Measurements from ENCODE around the gene SRP68.
"Not testable (repeated sequence)": the region's sequence is repeated elsewhere in the genome, so short reads cannot be mapped to it uniquely, and the experiment has no call there.

Gene SRP68

DNA sequence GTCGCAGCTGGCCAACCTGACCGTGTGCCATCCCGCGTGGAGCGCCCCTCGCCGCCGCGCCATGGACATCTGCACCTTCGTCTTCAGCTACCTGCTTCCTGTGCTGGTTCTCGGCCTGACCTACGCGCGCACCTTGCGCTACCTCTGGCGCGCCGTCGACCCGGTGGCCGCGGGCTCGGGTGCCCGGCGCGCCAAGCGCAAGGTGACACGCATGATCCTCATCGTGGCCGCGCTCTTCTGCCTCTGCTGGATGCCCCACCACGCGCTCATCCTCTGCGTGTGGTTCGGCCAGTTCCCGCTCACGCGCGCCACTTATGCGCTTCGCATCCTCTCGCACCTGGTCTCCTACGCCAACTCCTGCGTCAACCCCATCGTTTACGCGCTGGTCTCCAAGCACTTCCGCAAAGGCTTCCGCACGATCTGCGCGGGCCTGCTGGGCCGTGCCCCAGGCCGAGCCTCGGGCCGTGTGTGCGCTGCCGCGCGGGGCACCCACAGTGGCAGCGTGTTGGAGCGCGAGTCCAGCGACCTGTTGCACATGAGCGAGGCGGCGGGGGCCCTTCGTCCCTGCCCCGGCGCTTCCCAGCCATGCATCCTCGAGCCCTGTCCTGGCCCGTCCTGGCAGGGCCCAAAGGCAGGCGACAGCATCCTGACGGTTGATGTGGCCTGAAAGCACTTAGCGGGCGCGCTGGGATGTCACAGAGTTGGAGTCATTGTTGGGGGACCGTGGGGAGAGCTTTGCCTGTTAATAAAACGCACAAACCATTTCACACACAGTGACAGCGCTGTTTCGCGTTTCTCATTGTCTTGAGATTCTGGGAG, 4.7 kb upstream of the SRP68 start:
- peak in 1 of 2 experiments; percentile 40 for DNase-seq

DNA sequence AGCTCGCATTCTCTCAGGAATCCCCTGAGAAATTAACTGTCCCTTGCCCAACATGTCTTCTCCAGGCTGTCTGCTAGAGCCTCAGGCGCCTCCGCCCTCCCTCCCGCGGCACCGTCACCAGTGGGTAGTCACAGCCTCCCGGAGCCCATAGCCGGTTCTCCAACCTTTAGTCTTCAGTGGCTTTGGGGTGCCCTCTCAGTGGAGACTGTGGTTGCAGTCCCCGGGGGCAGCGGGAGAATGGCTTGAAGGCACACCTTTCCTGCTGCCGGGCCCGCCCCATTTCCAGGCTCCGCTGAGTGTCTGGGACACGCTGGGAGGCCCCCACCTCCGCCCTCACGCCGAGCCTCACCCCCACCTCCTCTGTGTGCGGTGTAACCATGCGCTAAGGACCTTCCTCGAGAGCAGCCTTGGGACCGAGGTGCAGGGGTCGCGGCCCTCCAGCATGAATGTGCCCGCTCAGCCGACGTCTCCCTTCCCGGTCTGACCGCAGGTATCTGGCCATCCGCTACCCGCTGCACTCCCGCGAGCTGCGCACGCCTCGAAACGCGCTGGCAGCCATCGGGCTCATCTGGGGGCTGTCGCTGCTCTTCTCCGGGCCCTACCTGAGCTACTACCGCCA, 3.9 kb upstream of the SRP68 start:
- DNase-seq: peak in 1 of 2 experiments; percentile 37

- peak in 1 of 2 experiments; percentile 51 for DNase-seq
Measured at GRCh38 chr17:76075364-76076145, 3.2 kb upstream of the SRP68 start.

DNA sequence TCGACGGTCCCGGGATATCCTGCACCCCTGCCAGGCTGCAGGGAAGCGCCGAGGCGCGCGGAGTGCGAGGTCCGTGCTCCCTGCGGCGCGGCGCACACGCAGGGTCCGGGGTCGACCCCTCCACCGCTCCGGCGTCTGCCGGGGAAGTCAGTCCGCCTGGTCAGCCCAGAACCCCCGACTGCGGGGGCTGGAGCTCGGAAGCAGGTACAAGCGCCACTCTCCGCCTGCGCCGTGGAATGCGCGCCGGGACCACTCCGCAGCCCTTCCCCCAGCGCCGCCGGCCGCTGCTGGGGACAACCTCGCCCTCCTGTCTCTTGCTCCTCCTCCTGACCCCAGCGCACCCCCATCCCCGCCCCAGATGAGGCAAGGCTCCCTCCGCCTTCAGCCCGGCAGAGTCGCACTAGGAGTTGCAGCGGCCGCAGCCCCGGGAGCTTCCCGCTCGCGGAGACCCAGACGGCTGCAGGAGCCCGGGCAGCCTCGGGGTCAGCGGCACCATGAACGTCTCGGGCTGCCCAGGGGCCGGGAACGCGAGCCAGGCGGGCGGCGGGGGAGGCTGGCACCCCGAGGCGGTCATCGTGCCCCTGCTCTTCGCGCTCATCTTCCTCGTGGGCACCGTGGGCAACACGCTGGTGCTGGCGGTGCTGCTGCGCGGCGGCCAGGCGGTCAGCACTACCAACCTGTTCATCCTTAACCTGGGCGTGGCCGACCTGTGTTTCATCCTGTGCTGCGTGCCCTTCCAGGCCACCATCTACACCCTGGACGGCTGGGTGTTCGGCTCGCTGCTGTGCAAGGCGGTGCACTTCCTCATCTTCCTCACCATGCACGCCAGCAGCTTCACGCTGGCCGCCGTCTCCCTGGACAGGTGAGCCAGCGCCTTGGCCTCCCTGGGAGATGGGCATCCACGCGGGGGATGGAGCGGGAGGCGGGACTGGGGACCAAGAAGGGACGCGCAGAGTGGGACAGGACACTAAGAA, 2.4 kb upstream of the SRP68 start, which contains the start of gene GALR2:
GALR2 (plus strand) TSS at position 392 of the 974 bp plus-strand sequence; CDS start at position 495, 103 bp downstream.
- peak in 1 of 2 experiments; percentile 24 for DNase-seq

DNA sequence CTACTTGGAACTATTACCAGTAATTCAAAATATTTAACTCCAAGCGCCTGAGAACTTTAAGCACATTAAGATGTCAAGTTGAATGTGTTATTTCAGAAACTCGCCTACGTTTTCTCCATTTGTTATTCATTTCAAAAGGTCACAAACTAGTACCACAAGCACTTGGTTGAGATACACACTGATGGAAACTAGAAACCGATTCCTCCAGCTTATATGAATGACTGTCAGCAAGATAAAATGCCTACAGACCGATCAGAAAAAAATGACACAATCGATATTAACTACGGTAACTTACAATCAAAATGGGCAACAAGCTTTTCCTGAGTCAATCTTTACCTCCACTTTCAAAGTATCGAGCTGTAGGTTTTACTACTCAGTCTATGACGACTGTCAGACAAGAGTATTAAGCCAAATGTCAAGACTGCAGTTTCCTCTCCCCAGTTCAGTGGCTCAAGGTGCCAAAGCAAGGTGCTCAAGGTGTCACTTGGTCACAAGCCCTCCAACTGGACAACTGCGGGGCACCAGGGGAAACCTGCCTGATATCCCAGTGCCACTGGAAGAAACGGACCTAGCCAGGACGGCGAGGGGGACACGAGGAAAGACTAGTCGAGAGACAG, 678 bp downstream of the SRP68 start:
- no peak for DNase-seq

GRCh38 chr17:76065775-76066174, 6.5 kb downstream of the SRP68 start:
- no peak for DNase-seq

- no peak for DNase-seq
Measured at GRCh38 chr17:76063875-76064546, 8.3 kb downstream of the SRP68 start.

- not testable (repeated sequence) for DNase-seq
Measured at GRCh38 chr17:76058264-76058663, 14.1 kb downstream of the SRP68 start.

- DNase-seq: peak in 1 of 2 experiments; percentile 34
Measured at GRCh38 chr17:76056882-76057281, 15.4 kb downstream of the SRP68 start.

DNA sequence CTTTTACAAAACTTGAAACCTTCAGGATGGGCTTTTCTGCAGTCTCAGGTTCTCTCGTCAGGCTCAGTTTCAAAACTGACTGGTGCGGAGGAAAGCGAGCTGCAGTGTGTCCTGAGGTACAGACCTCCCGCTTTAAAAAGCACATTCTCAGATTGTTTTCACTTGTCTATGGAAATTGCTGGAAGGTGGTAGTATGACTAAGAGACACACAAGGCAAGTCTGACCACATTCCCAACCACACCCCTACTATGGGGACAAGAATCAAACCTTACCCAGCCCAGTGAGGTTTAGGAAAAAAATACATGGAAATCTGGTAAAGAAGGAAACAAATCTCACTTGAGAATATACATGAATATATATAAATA, 18.2 kb downstream of the SRP68 start:
- DNase-seq: no peak

DNA sequence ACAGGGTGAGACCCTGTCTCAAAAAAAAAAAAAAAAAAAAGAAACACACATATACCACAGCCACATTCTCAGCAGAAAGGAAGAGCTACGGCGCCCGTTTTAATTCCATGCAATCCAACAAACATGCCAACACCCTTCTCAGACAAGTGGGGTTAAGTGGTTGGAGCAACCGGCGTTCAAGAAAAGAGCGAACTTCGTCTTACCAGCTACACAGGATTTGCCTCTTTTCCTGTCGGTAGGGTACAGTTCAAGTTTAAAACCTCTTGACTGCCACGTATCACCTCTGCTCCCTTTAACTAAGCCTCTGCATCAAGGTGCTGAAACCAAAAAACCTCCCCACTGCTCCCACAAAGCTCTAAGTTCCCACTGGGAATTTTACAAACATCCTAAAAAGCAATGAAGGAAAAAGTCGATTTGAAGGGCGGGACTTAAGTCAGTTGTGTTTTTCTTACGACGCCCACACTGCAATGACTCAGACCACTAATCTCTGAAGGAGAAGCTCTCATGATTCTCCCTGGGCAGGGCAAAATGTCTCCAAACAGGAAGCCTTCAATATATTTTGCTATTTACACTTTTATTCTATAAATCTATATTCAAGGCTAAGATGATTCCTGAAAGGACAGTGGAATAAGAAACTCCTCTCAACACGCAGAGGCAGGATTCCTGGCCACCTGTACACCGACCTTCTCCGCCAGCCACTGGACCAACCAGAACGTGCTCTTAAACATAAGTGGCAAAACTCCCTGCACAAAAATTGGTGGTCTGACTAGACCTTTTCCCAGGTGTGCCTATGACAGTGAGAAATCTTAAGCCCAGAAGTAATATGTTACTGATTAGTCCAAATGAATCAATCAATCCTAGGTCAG, 18.8 kb downstream of the SRP68 start:
- DNase-seq: no peak

GRCh38 chr17:76051561-76051960, 20.8 kb downstream of the SRP68 start:
- DNase-seq: no peak

DNA sequence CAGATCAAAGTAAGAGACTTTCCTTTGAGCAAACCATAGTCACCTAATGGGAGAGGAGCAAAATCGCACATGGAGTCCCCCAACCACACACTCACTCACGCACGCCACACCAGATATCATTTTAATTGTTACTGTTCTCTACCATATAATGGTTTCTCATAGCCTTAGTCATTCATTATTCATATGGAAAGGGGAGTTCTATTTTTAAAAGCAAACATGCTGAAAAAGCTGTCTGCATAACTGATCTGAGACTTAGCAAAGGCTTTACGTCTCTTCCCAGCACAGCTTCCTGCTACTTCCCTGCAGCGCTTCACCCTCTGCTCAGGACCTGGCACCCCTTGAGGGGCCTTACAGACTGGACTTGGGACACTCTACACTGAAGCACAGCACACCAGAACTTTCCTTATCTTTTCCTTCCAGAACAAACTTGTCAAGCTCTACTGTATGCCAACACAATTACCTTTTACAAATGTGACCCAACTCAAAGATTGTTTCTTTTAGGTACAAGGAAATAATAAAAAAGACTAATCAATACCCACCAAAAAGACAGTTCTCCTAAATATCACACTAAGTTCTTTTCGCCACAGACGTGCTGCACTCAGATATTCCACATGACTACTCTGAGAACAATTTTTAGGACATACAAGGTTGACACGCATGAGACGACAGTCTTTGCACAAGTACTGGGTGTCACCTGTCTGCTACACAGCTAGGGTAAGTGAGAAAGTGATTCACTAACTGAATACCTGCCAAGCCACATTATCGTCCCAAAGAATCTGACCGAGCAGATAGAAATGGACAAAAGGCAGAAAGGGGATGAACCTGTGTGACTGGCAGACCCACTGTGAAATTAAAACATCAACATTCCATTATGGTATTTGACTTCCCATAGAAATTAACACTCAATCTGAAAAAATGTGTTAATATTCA, 21.5 kb downstream of the SRP68 start:
- no peak for DNase-seq

DNA sequence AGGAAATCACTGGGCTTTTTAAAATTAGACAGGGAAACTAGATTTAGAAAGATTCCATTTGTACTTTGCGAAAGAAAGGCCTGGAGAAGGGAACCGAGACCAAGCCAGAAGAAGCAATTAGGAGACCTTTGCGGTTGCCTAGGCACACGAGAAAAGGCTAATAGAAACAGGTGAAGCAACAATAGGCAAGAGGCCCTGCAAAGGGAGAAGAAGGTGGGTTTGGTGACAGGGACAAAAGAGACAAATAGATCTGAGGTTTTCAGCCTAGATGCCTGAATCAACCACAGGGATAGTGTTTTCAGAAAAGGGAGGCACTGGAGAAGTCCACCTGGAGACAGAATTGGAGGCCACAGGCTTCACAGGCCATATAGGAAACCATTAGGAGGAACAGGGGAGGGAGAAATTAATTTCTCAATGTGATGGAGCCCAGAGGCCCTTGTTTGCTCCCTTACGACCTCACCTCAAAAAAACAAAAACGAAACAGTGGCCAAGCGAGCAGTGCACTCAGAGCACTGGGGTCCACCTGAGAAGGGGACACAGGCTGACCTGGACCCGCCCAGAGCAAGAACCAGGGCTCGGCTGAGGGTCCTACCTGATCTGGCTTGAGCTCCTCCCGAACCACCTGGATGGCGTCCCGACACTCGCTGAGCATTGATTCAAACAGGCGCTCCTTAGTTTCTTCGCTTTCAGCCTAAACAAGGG, 22.3 kb downstream of the SRP68 start:
- DNase-seq: no peak

DNA sequence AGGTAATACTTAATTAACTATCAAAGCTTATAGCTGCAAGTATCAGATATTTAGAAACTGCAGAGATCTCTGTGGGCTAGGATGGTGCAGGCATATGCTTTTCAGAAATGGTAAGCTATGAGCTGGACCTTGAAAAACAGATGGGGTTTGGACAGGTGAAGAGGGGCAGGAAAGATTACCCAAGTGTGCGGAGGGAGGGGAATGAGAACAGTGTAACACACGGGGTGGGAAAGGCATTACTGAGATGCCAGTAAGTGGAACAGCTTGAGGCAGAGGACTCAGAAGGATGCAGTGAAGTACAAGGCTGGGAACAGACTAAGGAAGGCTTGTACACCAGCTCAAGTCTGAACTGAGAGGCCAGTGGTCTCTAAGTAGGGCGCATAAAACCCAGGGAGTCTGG, 23.1 kb downstream of the SRP68 start:
- no peak for DNase-seq

GRCh38 chr17:76048711-76049110, 23.6 kb downstream of the SRP68 start:
- no peak for DNase-seq

DNA sequence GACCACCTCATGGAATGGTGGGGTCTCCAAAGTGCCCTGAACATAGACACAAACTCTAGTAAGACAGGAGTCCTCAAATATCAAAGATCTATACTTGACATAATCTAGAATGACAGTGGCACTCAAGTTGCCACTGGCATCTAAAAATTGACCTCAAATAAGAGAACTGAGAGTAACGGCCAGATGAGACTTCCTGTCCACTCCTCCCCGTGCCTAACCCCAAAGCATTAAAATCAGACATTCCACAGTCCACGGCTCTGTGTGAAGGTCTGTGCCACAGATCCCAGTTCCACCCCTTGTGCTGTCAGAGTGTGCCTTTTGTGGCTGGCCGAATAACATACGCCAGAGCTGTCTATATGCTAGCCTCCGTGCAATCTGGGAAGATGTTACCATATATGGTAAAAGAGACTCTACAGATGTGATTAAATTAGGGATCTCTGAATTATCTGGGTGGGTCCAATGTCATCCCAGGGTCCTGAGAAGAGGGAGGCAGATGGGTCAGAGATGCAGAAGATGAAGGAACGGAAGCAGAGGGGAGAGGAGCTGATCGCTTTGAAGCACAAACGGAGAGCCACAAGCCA, 24.2 kb downstream of the SRP68 start:
- no peak for DNase-seq

- DNase-seq: no peak
Measured at GRCh38 chr17:76046064-76046463, 26.3 kb downstream of the SRP68 start.
